NT2/D1 (cell line): ENCODE measurements around the gene SERPINB1.

Source experiments
- DNase-seq: peaks from one replicate; pipeline ENCODE4 v3.0.0-alpha.2; 2011; ENCODE audit warnings: low read depth, low spot score
- H3K27me3 ChIP-seq: 2 replicates; pipeline ENCODE4 v1.6.0; 2011; ENCODE audit warnings: mild to moderate bottlenecking; ENCODE audit not compliant: insufficient read length, insufficient read depth
- H3K36me3 ChIP-seq: 2 replicates; pipeline ENCODE4 v1.6.1; 2011; ENCODE audit warnings: mild to moderate bottlenecking, low read length, mixed read lengths; ENCODE audit not compliant: insufficient read depth, insufficient read length
- H3K4me1 ChIP-seq: 2 replicates; pipeline ENCODE4 v1.5.1; 2011; ENCODE audit not compliant: insufficient read depth, insufficient read length
- H3K4me3 ChIP-seq: 2 replicates; pipeline ENCODE4 v1.5.1; 2011; ENCODE audit warnings: low read depth; ENCODE audit not compliant: insufficient read length
- H3K9ac ChIP-seq: 2 replicates; pipeline ENCODE4 v1.6.0; 2011; ENCODE audit warnings: low read depth; ENCODE audit not compliant: insufficient read length
- H3K9me3 ChIP-seq: 2 replicates; pipeline ENCODE4 v1.5.1; 2011; ENCODE audit warnings: mild to moderate bottlenecking, low read length; ENCODE audit not compliant: insufficient read depth
- SUZ12 ChIP-seq: IDR thresholded peaks from 2 replicates; pipeline ENCODE4 v1.6.1; 2011; ENCODE audit not compliant: insufficient read length, insufficient read depth; ENCODE audit errors: extremely low read depth
- YY1 ChIP-seq: IDR thresholded peaks from 2 replicates; pipeline ENCODE4 v1.6.1; 2011; ENCODE audit not compliant: insufficient read length, insufficient read depth
- ZNF274 ChIP-seq: IDR thresholded peaks from 2 replicates; pipeline ENCODE4 v1.6.1; 2011; ENCODE audit warnings: mild to moderate bottlenecking, low read depth, low read length

The SERPINB1 gene

DNA sequence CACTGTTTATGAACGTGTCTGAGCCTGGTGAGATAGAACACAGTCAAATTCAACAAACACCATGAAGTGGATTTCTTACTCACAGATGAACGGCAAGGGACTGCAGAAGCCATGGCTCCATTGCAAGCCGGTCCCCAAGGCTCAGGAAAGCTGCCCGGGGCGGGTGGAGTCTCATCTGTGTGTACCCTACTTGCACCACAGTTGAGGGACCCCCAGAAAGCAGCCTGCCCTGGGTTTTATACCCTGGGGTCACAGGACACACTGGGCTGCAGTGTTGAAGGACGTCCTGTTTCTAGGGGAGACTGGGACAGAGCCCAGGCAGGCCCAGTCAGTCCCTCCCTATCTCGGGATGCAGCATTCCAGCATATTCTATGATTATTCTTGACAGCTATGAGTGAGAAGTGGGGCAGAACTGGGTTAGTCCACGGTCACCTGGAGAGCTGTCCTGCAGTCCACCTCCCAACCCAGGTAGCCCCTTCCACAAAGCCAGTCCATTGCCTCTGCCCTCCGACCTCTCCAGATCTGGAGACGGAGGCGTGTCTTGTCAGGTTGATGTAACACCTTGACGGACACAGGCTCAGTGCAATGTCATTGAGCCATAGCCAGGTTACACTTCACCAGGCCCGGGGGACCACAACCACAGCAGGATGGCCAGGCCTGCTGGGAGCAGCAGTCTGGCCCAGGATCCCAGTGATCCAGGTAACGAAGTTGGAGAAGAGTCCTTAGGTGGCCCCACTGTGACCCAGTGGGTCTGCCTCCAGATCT is 40.9 kb downstream of the SERPINB1 start:
- TF ChIP-seq SUZ12 (no peak), ZNF274 (no peak), YY1 (no peak)
- Histone ChIP-seq H3K36me3 (no peaks in the 10 kb centered on the region), H3K9me3 (no peaks in the 10 kb centered on the region), H3K9ac (no peak overlapping the region), H3K4me1 (peaks cover 4% of the 10 kb centered on the region), H3K4me3 (no peak overlapping the region), H3K27me3 (no peaks in the 10 kb centered on the region)
- DNase-seq = no peak

DNA sequence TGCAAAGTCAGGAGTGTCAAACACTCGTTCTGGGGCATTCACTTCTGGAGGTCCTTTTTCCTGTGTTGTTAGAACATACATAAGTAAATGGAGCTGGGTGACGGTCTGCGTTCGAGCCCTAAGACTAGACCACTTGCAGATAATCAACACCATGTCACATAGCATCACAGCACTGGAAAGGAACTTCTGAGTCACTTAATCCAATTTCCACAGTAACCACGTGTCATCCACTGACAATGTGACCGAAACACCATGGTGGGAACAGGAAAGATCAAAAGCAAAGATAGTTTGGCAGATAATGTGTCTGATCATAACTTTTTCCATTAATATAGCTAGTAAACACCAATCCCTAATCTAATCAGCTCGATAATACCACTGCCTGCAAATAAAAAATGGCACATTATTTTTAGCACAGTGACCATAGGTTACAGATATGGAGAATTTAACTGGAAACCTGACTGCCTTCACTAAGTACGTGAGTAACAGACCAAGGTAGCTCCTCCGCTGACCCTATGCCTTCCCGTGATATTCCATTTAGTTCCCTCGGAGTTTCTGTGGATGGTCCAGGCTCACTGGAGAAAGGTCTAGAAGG is 41.6 kb downstream of the SERPINB1 start:
- Histone ChIP-seq H3K4me3 (no peak overlapping the region), H3K9ac (no peak overlapping the region), H3K9me3 (no peaks in the 10 kb centered on the region), H3K27me3 (no peaks in the 10 kb centered on the region), H3K36me3 (no peaks in the 10 kb centered on the region), H3K4me1 (peaks cover 4% of the 10 kb centered on the region)
- no peak for TF ChIP-seq ZNF274
- no peak for TF ChIP-seq SUZ12
- no peak for TF ChIP-seq YY1
- DNase-seq = no peak

DNA sequence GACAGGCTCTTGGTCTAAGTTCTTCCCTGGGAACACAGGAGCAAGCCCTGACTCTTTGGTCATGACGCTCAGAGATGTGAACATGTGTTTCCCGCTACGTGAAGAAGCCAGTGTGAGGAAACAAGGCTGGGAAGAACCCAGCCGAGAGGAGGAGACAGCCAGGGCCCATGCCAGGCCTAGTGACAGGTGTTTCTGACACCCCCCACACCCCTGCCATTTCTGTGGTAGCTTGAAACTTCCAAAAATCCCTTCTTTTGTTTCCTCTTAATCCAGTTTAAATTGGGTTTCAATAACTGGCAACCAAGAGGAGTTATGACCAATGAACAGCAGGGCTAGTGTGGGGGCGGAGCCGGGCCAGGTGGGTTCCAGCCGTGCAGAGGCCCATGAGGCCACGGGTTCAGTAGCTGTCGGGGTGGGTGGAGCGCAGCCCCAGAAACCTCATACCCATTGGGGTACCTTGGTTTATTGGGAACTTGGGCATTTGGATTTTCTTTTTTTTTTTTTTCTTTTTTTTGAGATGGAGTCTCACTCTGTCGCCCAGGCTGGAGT is 43.0 kb downstream of the SERPINB1 start:
- no peaks in the 10 kb centered on the region for H3K9me3 ChIP-seq
- peaks cover 4% of the 10 kb centered on the region for H3K4me1 ChIP-seq
- no peak overlapping the region for H3K9ac ChIP-seq
- H3K4me3 ChIP-seq = no peak overlapping the region
- DNase-seq = no peak
- H3K36me3 ChIP-seq = no peaks in the 10 kb centered on the region
- TF ChIP-seq SUZ12 = no peak
- no peak for TF ChIP-seq ZNF274
- TF ChIP-seq YY1 = no peak
- H3K27me3 ChIP-seq = no peaks in the 10 kb centered on the region

DNA sequence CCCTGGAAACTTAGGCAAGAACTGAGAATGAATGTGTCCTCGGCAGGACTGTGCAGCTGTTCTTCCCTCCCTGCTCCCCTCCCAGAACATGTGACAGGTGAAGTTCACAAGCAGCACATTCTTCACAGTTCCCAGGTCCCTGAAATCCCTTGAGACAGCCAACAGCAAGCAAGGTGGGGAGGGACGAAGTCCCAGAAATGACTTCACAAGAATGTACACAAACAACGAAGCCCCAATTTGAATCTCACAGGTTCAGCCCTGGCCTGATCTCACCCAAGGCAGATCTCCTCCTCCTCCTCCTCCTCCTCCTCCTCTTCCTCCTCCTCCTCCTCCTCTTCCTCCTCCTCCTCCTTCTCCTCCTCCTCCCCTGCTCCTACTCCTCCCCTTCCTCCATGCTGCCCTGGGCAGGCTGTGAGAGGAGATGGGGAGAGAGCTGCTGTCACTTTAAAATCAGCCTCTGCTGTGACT is 44.1 kb downstream of the SERPINB1 start:
- Histone ChIP-seq H3K9me3 (no peaks in the 10 kb centered on the region), H3K4me3 (no peak overlapping the region), H3K36me3 (no peaks in the 10 kb centered on the region), H3K9ac (no peak overlapping the region), H3K4me1 (peaks cover 4% of the 10 kb centered on the region), H3K27me3 (no peaks in the 10 kb centered on the region)
- no peak for DNase-seq
- TF ChIP-seq YY1 = no peak
- no peak for TF ChIP-seq ZNF274
- TF ChIP-seq SUZ12 = no peak

DNA sequence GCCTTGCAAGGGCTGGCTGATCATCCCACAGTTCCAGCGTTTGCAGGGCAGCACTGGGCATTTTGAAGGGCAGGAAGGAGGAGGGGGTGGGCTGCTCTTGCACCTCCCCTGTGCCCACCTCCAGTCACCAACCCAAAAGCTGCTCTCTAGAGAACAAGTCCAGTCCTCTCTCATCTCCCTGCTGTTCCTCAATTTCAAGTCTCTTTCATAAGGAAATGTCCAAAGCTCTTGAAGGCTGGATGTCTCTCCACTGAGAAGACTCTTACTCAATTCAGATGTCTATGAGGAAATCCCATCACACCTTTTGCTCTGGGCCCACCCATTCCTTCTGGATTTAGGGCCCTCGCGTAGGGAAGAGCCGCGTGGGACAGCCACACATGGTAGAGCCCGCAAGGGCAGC is 44.8 kb downstream of the SERPINB1 start:
- H3K9me3 ChIP-seq = no peaks in the 10 kb centered on the region
- no peak overlapping the region for H3K4me3 ChIP-seq
- no peak overlapping the region for H3K9ac ChIP-seq
- no peaks in the 10 kb centered on the region for H3K36me3 ChIP-seq
- H3K4me1 ChIP-seq = peaks cover 4% of the 10 kb centered on the region
- no peak for DNase-seq
- H3K27me3 ChIP-seq = no peaks in the 10 kb centered on the region
- TF ChIP-seq YY1 = no peak
- TF ChIP-seq SUZ12 = no peak
- no peak for TF ChIP-seq ZNF274

DNA sequence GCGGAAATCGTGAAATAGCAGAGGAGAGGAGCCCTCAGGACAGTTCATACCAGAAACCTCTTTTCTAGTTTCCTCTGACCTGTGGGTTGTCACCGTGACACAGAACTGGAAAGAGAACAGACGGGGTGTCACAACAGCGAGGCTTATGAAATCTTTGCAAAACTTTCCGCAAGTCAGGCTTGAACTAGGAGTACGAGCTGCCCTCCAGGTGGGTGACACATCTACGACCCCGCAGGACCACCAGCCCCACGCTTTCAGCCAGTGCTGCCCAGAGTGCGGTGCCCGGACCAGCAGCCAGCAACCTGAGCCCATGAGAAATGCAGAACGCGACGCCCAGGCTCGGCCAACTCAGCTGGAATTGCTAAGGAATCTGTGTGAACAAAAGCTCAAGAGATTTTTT is 45.7 kb downstream of the SERPINB1 start:
- no peak overlapping the region for H3K9ac ChIP-seq
- no peak overlapping the region for H3K4me3 ChIP-seq
- no peaks in the 10 kb centered on the region for H3K9me3 ChIP-seq
- TF ChIP-seq SUZ12 (no peak), YY1 (no peak), ZNF274 (no peak)
- DNase-seq = no peak
- no peaks in the 10 kb centered on the region for H3K27me3 ChIP-seq
- H3K4me1 ChIP-seq = peaks cover 4% of the 10 kb centered on the region
- no peaks in the 10 kb centered on the region for H3K36me3 ChIP-seq

DNA sequence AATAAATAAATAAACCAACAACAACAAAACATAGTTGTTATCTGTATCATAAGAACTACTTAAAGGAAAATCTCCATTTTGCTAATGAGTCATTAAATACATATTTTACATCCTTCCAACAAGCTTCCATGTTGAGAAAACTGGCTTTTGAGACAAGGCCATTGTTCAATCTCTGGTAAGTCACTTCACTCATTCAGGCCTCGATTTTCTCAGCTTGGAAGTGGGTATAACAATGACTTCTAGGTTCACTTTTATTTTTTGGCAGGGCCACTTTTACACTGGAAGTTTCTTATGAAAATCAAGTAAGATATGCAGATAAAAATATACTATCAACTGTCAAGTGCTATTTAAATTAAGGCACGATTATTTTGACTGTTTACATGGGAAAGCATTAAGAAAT is 46.5 kb downstream of the SERPINB1 start:
- TF ChIP-seq SUZ12 (no peak), YY1 (no peak), ZNF274 (no peak)
- Histone ChIP-seq H3K27me3 (no peaks in the 10 kb centered on the region), H3K9me3 (no peaks in the 10 kb centered on the region), H3K36me3 (no peaks in the 10 kb centered on the region), H3K4me3 (no peak overlapping the region), H3K4me1 (peaks cover 4% of the 10 kb centered on the region), H3K9ac (no peak overlapping the region)
- DNase-seq = no peak
